Lower leg skin (tissue), 4 donors: ENCODE data around the gene SMARCB1. TPM values are rescaled to one million over a fixed set of nuclear protein-coding genes. Genes with fewer than 3 reads are reported as not detected.

Source experiments
- DNase-seq, 2 donors: peaks; one replicate each; pipeline ENCODE4 v3.0.0-alpha.2; 2019; ENCODE audit warnings: low spot score in 2 of 2
- H3K4me3 ChIP-seq: fragments of 200-600 bp; sonication (generic); 2 replicates; pipeline ENCODE4 v1.5.1; 2017; ENCODE audit warnings: mild to moderate bottlenecking, low read depth; ENCODE audit not compliant: poor library complexity, severe bottlenecking
- CTCF ChIP-seq, 3 donors: fragments of 450-650 bp; IDR thresholded peaks; one replicate each; pipeline ENCODE4 v1.5.1; 2016; ENCODE audit warnings: antibody characterized with exemption in 3 of 3, mild to moderate bottlenecking in 3 of 3, moderate library complexity in 2 of 3
- POLR2A ChIP-seq, 2 donors: fragments of 450-650 bp; IDR thresholded peaks; one replicate each; pipeline ENCODE4 v1.6.1; 2016 to 2017; ENCODE audit warnings: antibody characterized with exemption in 2 of 2, mild to moderate bottlenecking in 1 of 2, moderate library complexity in 1 of 2
- WGBS, 2 donors: methylation state at CpG; one replicate each; pipeline ENCODE4 v1.1.5; 2018; 5-methylcytosine and 5-hydroxymethylcytosine counted together
- intact Hi-C: fragments of 100-400 bp; cut with DNase I; formaldehyde crosslinking; loops from one replicate; pipeline ENCODE4 v1.15.0; 2023; ENCODE audit warnings: low total_unique reads
- total RNA-seq, 4 donors: library from RNA; depleted of rRNA; stranded (reverse); fragments of >200 nt; gene quantifications; one replicate each; pipeline ENCODE4 v1.1.0, GENCODE V29; 2016

SMARCB1 gene
- total RNA-seq, 4 donors from 2014 or later = 52.2 to 61.6 (median 55.2) TPM

GRCh38 chr22:23815541-23816155, 28.9 kb downstream of the SMARCB1 start:
- no peak for DNase-seq
- H3K4me3 ChIP-seq = no peak overlapping the region
- 68 to 73% methylated on average over 10 of the region's 10 CpGs for WGBS, 2 donors
- intact Hi-C loops = no loop called here
- no peak for TF ChIP-seq POLR2A (IDR thresholded peaks at IDR 0.05)
- TF ChIP-seq CTCF (IDR thresholded peaks at IDR 0.05) = no peak

GRCh38 chr22:23816156-23816976, 29.6 kb downstream of the SMARCB1 start:
- DNase-seq = no peak
- intact Hi-C loops = no loop called here
- 75 to 86% methylated on average over 17 to 18 of the region's 18 CpGs for WGBS, 2 donors
- H3K4me3 ChIP-seq = no peak overlapping the region
- TF ChIP-seq CTCF (IDR thresholded peaks at IDR 0.05) (no peak), POLR2A (IDR thresholded peaks at IDR 0.05) (no peak)

GRCh38 chr22:23817146-23817545, 30.4 kb downstream of the SMARCB1 start:
- TF ChIP-seq CTCF (IDR thresholded peaks at IDR 0.05) = no peak
- no peak for TF ChIP-seq POLR2A (IDR thresholded peaks at IDR 0.05)
- no peak for DNase-seq
- intact Hi-C loops = no loop called here
- H3K4me3 ChIP-seq = no peak overlapping the region
- WGBS, 2 donors = 88 to 96% methylated on average over 6 of the region's 6 CpGs

- TF ChIP-seq CTCF (IDR thresholded peaks at IDR 0.05) (no peak), POLR2A (IDR thresholded peaks at IDR 0.05) (no peak)
Observed at GRCh38 chr22:23818541-23818940, 31.8 kb downstream of the SMARCB1 start.

GRCh38 chr22:23820748-23821211, 34.0 kb downstream of the SMARCB1 start:
- no peak overlapping the region for H3K4me3 ChIP-seq
- TF ChIP-seq CTCF (IDR thresholded peaks at IDR 0.05) (no peak), POLR2A (IDR thresholded peaks at IDR 0.05) (no peak)
- 52 to 61% methylated on average over 4 of the region's 4 CpGs for WGBS, 2 donors
- intact Hi-C loops = no loop called here
- DNase-seq = no peak

More at GRCh38 chr22:23818541-23818940, 31.8 kb downstream of the SMARCB1 start:
- intact Hi-C loops = no loop called here
- DNase-seq = no peak
- no peak overlapping the region for H3K4me3 ChIP-seq
- WGBS, 2 donors = 83 to 88% methylated on average over 2 of the region's 2 CpGs
